Endodermal cell (in vitro differentiated cells): Measurements from ENCODE around the gene NOP53. TPM values are rescaled to one million over a fixed set of nuclear protein-coding genes. Genes with fewer than 3 reads are reported as not detected.

Source experiments
- DNase-seq: peaks from one replicate; pipeline ENCODE4 v3.0.0-alpha.2; 2017
- H3K27ac ChIP-seq: 2 replicates; pipeline ENCODE4 v1.5.1; 2013; ENCODE audit warnings: mild to moderate bottlenecking, low read depth, low read length, moderate library complexity
- H3K27me3 ChIP-seq: 2 replicates; pipeline ENCODE4 v1.6.1; 2013; ENCODE audit warnings: mild to moderate bottlenecking, low read length, moderate library complexity; ENCODE audit not compliant: insufficient read depth, control insufficient read depth, poor library complexity, severe bottlenecking
- H3K36me3 ChIP-seq: 2 replicates; pipeline ENCODE4 v1.7.0; 2013; ENCODE audit warnings: mild to moderate bottlenecking, low read length, moderate library complexity; ENCODE audit not compliant: control insufficient read depth, insufficient read depth
- H3K4me1 ChIP-seq: one replicate; pipeline ENCODE4 v1.7.0; 2013; ENCODE audit warnings: low read length; ENCODE audit not compliant: control insufficient read depth, insufficient read depth
- H3K4me3 ChIP-seq: 2 replicates; pipeline ENCODE4 v1.5.1; 2013; ENCODE audit warnings: mild to moderate bottlenecking, low read length, moderate library complexity
- H3K9ac ChIP-seq: 2 replicates; pipeline ENCODE4 v1.6.1; 2013; ENCODE audit warnings: mild to moderate bottlenecking, low read length, moderate library complexity; ENCODE audit not compliant: poor library complexity, severe bottlenecking; ENCODE audit errors: extremely low read depth
- H3K9me3 ChIP-seq: 2 replicates; pipeline ENCODE4 v1.6.1; 2013; ENCODE audit warnings: mild to moderate bottlenecking, low read length, moderate library complexity; ENCODE audit not compliant: control insufficient read depth
- H3K27ac Mint-ChIP-seq: 2 replicates; pipeline ENCODE4 v1.8.0; 2020; ENCODE audit warnings: mixed read lengths
- H3K27me3 Mint-ChIP-seq: 2 replicates; pipeline ENCODE4 v1.8.0; 2021; ENCODE audit warnings: mild to moderate bottlenecking, mixed read lengths; ENCODE audit not compliant: insufficient read depth
- H3K36me3 Mint-ChIP-seq: 2 replicates; pipeline ENCODE4 v1.8.0; 2020; ENCODE audit warnings: low read depth, mixed read lengths
- H3K4me1 Mint-ChIP-seq: 2 replicates; pipeline ENCODE4 v1.8.0; 2020; ENCODE audit warnings: mixed read lengths
- H3K4me3 Mint-ChIP-seq: 2 replicates; pipeline ENCODE4 v1.8.0; 2020; ENCODE audit warnings: mild to moderate bottlenecking, moderate library complexity, mixed read lengths
- H3K9me3 Mint-ChIP-seq: 2 replicates; pipeline ENCODE4 v1.8.0; 2020; ENCODE audit warnings: mild to moderate bottlenecking, mixed read lengths
- WGBS, 2 experiments: methylation state at CpG; one replicate each; pipeline versions ENCODE4 v1.1.5 to v1.1.7; 2013; ENCODE audit warnings: missing lambda C conversion rate in 2 of 2, mixed read lengths in 1 of 2; ENCODE audit not compliant: insufficient coverage in 1 of 2, insufficient read length in 1 of 2; 5-methylcytosine and 5-hydroxymethylcytosine counted together
- total RNA-seq, 2 donors: library from RNA; stranded (reverse); fragmentation: NEBNext Ultra II Directional in 1 of 2; extraction: Animal tissue kit (Norgen Biotek cat#: 25700) in 1 of 2; gene quantifications; 2 replicates in 1 of 2; 3 replicates in 1 of 2; pipeline ENCODE4 v1.2.1, GENCODE V29; 2021
- TF ChIP-seq, protein P1 (sequence below): fragments of 200-600 bp; sonication (generic); conservative IDR thresholded peaks from 2 replicates; pipeline ENCODE4 v1.5.0; 2021; ENCODE audit warnings: antibody characterized with exemption, mild to moderate bottlenecking

The NOP53 gene
- total RNA-seq, 2 donors from 2014 or later: 190 to 258 TPM

DNA sequence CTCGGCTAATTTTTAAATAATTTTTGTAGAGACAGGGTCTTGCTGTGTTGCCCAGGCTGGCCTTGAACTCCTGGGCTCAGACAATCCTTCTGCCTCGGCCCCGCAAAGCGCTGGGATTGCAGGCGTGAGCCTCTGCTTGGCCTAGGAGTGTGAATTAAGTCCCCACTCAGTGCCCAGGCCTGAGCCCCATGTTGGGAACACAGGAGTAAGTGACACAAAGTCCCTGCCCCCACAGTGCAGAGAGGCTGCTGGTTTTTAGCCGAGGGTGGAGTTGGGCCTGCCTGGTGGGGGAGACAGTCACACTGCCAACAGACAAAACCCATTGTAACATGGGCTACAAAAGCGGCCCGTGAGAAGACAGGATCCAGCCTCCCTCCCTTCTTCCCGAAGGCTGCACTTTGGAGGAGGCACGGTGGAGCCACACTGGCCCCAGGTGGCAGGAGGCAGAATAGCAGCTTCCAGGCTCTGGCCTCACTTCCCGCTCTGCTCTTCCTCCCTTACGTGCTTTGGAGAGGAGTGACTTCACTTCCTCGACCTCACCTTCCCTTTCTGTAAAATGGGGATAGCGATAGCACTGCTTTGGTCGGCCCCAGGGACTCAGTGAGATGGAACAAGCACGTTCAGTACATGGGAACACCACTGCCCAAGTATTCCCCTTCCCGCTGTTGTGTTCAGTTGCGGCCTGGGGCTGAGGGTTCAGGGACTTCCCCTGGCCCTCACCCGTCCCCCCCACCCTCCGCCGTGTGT lies 47.3 kb upstream of the NOP53 start:
- H3K4me1 Mint-ChIP-seq: peaks cover 2% of the 10 kb centered on the region
- no peak overlapping the region for H3K4me3 Mint-ChIP-seq
- H3K27ac ChIP-seq: peak overlapping the region; percentile 86

GRCh38 chr19:47698631-47699359 lies 46.6 kb upstream of the NOP53 start:
- H3K27ac Mint-ChIP-seq: no peak overlapping the region
- WGBS, 2 experiments: 95 to 99% methylated on average over 12 to 46 of the region's 46 CpGs
- Histone ChIP-seq H3K36me3 (peaks cover 44% of the 10 kb centered on the region), H3K9me3 (no peaks in the 10 kb centered on the region), H3K9ac (no peak overlapping the region), H3K4me3 (no peak overlapping the region), H3K27ac (no peak overlapping the region), H3K27me3 (no peaks in the 10 kb centered on the region), H3K4me1 (no peaks in the 10 kb centered on the region)
- TF ChIP-seq, protein P1, sequence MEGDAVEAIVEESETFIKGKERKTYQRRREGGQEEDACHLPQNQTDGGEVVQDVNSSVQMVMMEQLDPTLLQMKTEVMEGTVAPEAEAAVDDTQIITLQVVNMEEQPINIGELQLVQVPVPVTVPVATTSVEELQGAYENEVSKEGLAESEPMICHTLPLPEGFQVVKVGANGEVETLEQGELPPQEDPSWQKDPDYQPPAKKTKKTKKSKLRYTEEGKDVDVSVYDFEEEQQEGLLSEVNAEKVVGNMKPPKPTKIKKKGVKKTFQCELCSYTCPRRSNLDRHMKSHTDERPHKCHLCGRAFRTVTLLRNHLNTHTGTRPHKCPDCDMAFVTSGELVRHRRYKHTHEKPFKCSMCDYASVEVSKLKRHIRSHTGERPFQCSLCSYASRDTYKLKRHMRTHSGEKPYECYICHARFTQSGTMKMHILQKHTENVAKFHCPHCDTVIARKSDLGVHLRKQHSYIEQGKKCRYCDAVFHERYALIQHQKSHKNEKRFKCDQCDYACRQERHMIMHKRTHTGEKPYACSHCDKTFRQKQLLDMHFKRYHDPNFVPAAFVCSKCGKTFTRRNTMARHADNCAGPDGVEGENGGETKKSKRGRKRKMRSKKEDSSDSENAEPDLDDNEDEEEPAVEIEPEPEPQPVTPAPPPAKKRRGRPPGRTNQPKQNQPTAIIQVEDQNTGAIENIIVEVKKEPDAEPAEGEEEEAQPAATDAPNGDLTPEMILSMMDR: no peak
- H3K36me3 Mint-ChIP-seq: peaks cover 41% of the 10 kb centered on the region
- no peak overlapping the region for H3K4me3 Mint-ChIP-seq
- H3K27me3 Mint-ChIP-seq: no peaks in the 10 kb centered on the region
- H3K4me1 Mint-ChIP-seq: peaks cover 2% of the 10 kb centered on the region
- no peak for DNase-seq
- no peaks in the 10 kb centered on the region for H3K9me3 Mint-ChIP-seq

More for the DNA sequence above, 47.3 kb upstream of the NOP53 start:
- Mint-ChIP-seq H3K27ac (peak overlapping the region; percentile 92), H3K36me3 (peaks cover 35% of the 10 kb centered on the region), H3K27me3 (no peaks in the 10 kb centered on the region), H3K9me3 (no peaks in the 10 kb centered on the region)
- DNase-seq: peak; percentile 95
- Histone ChIP-seq H3K36me3 (peaks cover 42% of the 10 kb centered on the region), H3K9me3 (no peaks in the 10 kb centered on the region), H3K27me3 (no peaks in the 10 kb centered on the region), H3K4me3 (no peak overlapping the region), H3K9ac (no peak overlapping the region), H3K4me1 (no peaks in the 10 kb centered on the region)
- TF ChIP-seq, protein P1: peak; percentile 98
- 58 to 66% methylated on average over 18 to 21 of the region's 21 CpGs for WGBS, 2 experiments

DNA sequence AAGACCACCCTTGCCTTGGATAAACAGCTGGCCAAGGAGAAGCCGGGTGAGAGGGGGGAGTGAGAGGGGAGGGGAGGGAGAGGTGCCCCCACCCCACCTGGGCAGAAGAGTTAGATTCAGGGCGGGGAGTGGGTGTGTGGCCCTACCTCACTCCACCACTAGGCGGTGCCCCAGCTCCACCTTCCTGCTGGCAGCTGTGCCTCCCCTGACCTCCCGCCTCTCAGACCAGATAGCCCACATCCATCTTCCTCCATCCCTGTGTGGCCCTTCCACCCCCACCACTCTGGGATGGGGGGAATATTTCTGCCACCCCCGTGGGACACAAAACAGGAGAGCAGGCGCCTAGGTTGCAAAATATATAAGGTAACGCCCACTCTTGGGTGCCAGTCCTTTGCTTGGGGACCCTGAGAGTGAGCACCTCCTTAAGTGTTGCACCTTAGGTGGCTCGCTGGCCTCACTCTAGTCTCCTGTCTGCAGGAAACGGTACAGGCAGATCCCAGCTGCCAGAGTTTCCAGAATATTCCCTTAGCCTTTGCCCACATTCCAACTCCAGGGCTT lies 45.9 kb upstream of the NOP53 start:
- Mint-ChIP-seq H3K27me3 (no peaks in the 10 kb centered on the region), H3K4me1 (peaks cover 2% of the 10 kb centered on the region), H3K4me3 (no peak overlapping the region), H3K27ac (no peak overlapping the region), H3K9me3 (no peaks in the 10 kb centered on the region), H3K36me3 (peaks cover 46% of the 10 kb centered on the region)
- 78 to 87% methylated on average over 4 to 9 of the region's 9 CpGs for WGBS, 2 experiments
- Histone ChIP-seq H3K9me3 (no peaks in the 10 kb centered on the region), H3K27ac (no peak overlapping the region), H3K4me1 (no peaks in the 10 kb centered on the region), H3K27me3 (no peaks in the 10 kb centered on the region), H3K4me3 (no peak overlapping the region), H3K36me3 (peaks cover 44% of the 10 kb centered on the region), H3K9ac (no peak overlapping the region)
- TF ChIP-seq, protein P1: peak; percentile 95
- DNase-seq: peak; percentile 92
